ENCODE data around the gene GALC. TPM values are rescaled to one million over a fixed set of nuclear protein-coding genes. Genes with fewer than 3 reads are reported as not detected.

The GALC gene
- total RNA-seq, 1 experiment from 2014 or later = 10.7 TPM

DNA sequence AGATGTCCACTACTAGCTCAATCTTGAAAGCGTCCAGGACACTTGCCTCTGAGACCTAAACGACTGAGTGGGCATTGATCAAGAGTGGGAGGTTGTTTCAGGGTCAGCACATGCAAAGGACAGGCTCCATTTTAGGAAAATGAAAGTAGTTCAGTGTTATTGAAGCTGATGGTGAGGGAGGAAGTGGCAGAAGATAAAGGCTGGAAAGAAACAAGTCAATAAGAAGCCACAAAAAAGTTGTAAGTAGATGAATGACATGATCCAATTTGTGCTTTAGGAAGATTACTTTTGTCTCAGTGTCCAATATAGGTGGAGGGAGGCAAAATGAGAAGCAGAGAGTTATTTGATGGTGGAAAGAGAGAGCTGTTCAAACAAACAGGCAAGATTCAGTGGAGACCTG, 33.9 kb upstream of the GALC start:
- DNase-seq (ENCODE audit: low spot score) (no peak), ATAC-seq (no peak)
- CTCF ChIA-PET = interaction anchor here (1.3 kb wide), 1 partner anchor 142 kb away, joined by 3 read pairs; no protein-coding TSS in a partner anchor
- POLR2A ChIA-PET = no interaction called here
- Mint-ChIP-seq H3K4me3 (no peak overlapping the region), H3K9me3 (no peaks in the 10 kb centered on the region), H3K27me3 (ENCODE audit: low read depth) (no peaks in the 10 kb centered on the region), H3K36me3 (no peaks in the 10 kb centered on the region), H3K27ac (no peak overlapping the region), H3K4me1 (peaks cover 27% of the 10 kb centered on the region)
- TF ChIP-seq ZNF416 (CRISPR knock-in tag; IDR thresholded peaks at IDR 0.05) (no peak), FOXJ3 (CRISPR knock-in tag; IDR thresholded peaks at IDR 0.05; ENCODE audit: borderline replicate concordance) (no peak), ZNF317 (CRISPR knock-in tag; IDR thresholded peaks at IDR 0.05; ENCODE audit: borderline replicate concordance, low read depth) (no peak)
- TF ChIP-seq, protein P1, sequence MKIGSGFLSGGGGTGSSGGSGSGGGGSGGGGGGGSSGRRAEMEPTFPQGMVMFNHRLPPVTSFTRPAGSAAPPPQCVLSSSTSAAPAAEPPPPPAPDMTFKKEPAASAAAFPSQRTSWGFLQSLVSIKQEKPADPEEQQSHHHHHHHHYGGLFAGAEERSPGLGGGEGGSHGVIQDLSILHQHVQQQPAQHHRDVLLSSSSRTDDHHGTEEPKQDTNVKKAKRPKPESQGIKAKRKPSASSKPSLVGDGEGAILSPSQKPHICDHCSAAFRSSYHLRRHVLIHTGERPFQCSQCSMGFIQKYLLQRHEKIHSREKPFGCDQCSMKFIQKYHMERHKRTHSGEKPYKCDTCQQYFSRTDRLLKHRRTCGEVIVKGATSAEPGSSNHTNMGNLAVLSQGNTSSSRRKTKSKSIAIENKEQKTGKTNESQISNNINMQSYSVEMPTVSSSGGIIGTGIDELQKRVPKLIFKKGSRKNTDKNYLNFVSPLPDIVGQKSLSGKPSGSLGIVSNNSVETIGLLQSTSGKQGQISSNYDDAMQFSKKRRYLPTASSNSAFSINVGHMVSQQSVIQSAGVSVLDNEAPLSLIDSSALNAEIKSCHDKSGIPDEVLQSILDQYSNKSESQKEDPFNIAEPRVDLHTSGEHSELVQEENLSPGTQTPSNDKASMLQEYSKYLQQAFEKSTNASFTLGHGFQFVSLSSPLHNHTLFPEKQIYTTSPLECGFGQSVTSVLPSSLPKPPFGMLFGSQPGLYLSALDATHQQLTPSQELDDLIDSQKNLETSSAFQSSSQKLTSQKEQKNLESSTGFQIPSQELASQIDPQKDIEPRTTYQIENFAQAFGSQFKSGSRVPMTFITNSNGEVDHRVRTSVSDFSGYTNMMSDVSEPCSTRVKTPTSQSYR (CRISPR knock-in tag; IDR thresholded peaks at IDR 0.05) = no peak
- TF ChIP-seq, protein P2, sequence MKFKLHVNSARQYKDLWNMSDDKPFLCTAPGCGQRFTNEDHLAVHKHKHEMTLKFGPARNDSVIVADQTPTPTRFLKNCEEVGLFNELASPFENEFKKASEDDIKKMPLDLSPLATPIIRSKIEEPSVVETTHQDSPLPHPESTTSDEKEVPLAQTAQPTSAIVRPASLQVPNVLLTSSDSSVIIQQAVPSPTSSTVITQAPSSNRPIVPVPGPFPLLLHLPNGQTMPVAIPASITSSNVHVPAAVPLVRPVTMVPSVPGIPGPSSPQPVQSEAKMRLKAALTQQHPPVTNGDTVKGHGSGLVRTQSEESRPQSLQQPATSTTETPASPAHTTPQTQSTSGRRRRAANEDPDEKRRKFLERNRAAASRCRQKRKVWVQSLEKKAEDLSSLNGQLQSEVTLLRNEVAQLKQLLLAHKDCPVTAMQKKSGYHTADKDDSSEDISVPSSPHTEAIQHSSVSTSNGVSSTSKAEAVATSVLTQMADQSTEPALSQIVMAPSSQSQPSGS (CRISPR knock-in tag; IDR thresholded peaks at IDR 0.05; ENCODE audit: borderline replicate concordance, low read depth) = no peak
- TF ChIP-seq, protein P3, sequence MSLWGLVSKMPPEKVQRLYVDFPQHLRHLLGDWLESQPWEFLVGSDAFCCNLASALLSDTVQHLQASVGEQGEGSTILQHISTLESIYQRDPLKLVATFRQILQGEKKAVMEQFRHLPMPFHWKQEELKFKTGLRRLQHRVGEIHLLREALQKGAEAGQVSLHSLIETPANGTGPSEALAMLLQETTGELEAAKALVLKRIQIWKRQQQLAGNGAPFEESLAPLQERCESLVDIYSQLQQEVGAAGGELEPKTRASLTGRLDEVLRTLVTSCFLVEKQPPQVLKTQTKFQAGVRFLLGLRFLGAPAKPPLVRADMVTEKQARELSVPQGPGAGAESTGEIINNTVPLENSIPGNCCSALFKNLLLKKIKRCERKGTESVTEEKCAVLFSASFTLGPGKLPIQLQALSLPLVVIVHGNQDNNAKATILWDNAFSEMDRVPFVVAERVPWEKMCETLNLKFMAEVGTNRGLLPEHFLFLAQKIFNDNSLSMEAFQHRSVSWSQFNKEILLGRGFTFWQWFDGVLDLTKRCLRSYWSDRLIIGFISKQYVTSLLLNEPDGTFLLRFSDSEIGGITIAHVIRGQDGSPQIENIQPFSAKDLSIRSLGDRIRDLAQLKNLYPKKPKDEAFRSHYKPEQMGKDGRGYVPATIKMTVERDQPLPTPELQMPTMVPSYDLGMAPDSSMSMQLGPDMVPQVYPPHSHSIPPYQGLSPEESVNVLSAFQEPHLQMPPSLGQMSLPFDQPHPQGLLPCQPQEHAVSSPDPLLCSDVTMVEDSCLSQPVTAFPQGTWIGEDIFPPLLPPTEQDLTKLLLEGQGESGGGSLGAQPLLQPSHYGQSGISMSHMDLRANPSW (CRISPR knock-in tag; conservative IDR thresholded peaks at IDR 0.05; ENCODE audit: low read depth) = no peak

DNA sequence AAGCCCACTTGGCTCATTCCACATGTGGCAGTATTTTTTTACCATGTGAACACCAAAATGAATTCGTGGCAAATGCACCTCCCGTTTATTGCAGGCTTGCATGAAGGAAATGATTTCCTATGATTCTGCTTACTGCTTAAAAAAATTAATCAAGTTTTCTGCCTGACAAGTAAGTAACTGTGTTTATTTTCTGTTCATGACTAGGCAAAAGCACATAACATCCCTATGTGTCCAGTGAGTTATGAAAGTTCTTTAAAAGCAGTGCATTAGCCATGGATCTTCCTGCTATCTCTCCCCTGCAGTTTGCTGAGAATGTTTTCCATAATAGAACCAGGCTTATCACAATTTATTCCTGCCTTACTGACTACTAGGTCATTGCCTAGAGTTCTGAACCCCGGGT, 32.3 kb upstream of the GALC start:
- peaks cover 6% of the 10 kb centered on the region for H3K9me3 Mint-ChIP-seq
- DNase-seq (ENCODE audit: low spot score) (no peak), ATAC-seq (no peak)
- H3K27ac Mint-ChIP-seq = no peak overlapping the region
- peaks cover 23% of the 10 kb centered on the region for H3K4me1 Mint-ChIP-seq
- ChIA-PET CTCF (no interaction called here), POLR2A (no interaction called here)
- H3K4me3 Mint-ChIP-seq = no peak overlapping the region
- H3K27me3 Mint-ChIP-seq (ENCODE audit: low read depth) = no peaks in the 10 kb centered on the region
- H3K36me3 Mint-ChIP-seq = no peaks in the 10 kb centered on the region
- TF ChIP-seq, protein P3 (CRISPR knock-in tag; conservative IDR thresholded peaks at IDR 0.05; ENCODE audit: low read depth) = no peak
- TF ChIP-seq TEAD4 (CRISPR knock-in tag; IDR thresholded peaks at IDR 0.05) (no peak), CREB1 (CRISPR knock-in tag; IDR thresholded peaks at IDR 0.05) (no peak), GABPB1 (CRISPR knock-in tag; IDR thresholded peaks at IDR 0.05) (no peak)
- TF ChIP-seq, protein P4, sequence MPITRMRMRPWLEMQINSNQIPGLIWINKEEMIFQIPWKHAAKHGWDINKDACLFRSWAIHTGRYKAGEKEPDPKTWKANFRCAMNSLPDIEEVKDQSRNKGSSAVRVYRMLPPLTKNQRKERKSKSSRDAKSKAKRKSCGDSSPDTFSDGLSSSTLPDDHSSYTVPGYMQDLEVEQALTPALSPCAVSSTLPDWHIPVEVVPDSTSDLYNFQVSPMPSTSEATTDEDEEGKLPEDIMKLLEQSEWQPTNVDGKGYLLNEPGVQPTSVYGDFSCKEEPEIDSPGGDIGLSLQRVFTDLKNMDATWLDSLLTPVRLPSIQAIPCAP (CRISPR knock-in tag; IDR thresholded peaks at IDR 0.05) = no peak

All from WTC11 (cell line).